Gastroesophageal sphincter (tissue), 4 donors: ENCODE data around the gene NDRG3. TPM values are rescaled to one million over a fixed set of nuclear protein-coding genes. Genes with fewer than 3 reads are reported as not detected.

Source experiments
- ATAC-seq: fragments of 150-250 bp; one replicate; pipeline ENCODE4 v1.9.1; 2016; ENCODE audit warnings: mild to moderate bottlenecking, moderate library complexity
- H3K27ac ChIP-seq, 4 donors: fragments of 200-600 bp; sonication (generic) in 3 of 4; 1 replicate in 3 of 4; 2 replicates in 1 of 4; pipeline ENCODE4 v1.5.1; 2016 to 2019
- H3K27me3 ChIP-seq: fragments of 200-600 bp; sonication (generic); one replicate; pipeline ENCODE4 v1.5.1; 2019
- H3K36me3 ChIP-seq, 2 donors: fragments of 200-600 bp; sonication (generic); one replicate each; pipeline ENCODE4 v1.5.1; 2019; ENCODE audit warnings: control low read depth in 1 of 2
- H3K4me1 ChIP-seq, 3 donors: fragments of 200-600 bp; sonication (generic); 1 replicate in 2 of 3; 2 replicates in 1 of 3; pipeline ENCODE4 v1.5.1; 2016 to 2019; ENCODE audit warnings: control low read depth in 2 of 3
- H3K4me3 ChIP-seq, 2 donors: fragments of 200-600 bp; sonication (generic); one replicate each; pipeline ENCODE4 v1.5.1; 2019; ENCODE audit warnings: mild to moderate bottlenecking in 1 of 2, moderate library complexity in 1 of 2
- H3K9me3 ChIP-seq, 3 donors: fragments of 200-600 bp; sonication (generic); one replicate each; pipeline ENCODE4 v1.5.1; 2017 to 2019; ENCODE audit warnings: control low read depth in 2 of 3
- CTCF ChIP-seq, 4 experiments: fragments of 200-600 bp in 2 of 4; fragments of 450-650 bp in 2 of 4; sonication (generic) in 1 of 4; IDR thresholded peaks; one replicate each; pipeline ENCODE4 v1.5.1; 2017 to 2019; ENCODE audit warnings: antibody characterized with exemption in 4 of 4, mild to moderate bottlenecking in 2 of 4, moderate library complexity in 2 of 4
- EP300 ChIP-seq: sonication (generic); formaldehyde crosslinking; IDR thresholded peaks from one replicate; pipeline ENCODE4 v1.6.1; 2017; ENCODE audit warnings: antibody characterized with exemption, mild to moderate bottlenecking
- POLR2A ChIP-seq, 2 donors: fragments of 450-650 bp; IDR thresholded peaks; one replicate each; pipeline ENCODE4 v1.6.1; 2017; ENCODE audit warnings: antibody characterized with exemption in 2 of 2, mild to moderate bottlenecking in 2 of 2, moderate library complexity in 1 of 2
- POLR2AphosphoS5 ChIP-seq: sonication (generic); formaldehyde crosslinking; IDR thresholded peaks from one replicate; pipeline ENCODE4 v1.6.1; 2017; ENCODE audit warnings: antibody characterized with exemption
- WGBS, 2 donors: methylation state at CpG; one replicate each; pipeline ENCODE4 v1.1.5; 2018; ENCODE audit warnings: low coverage in 1 of 2; 5-methylcytosine and 5-hydroxymethylcytosine counted together
- total RNA-seq, 4 donors: library from RNA; depleted of rRNA; stranded (reverse); fragments of >200 nt; gene quantifications; one replicate each; pipeline ENCODE4 v1.1.0, GENCODE V29; 2016

Gene NDRG3
- total RNA-seq, 4 donors from 2014 or later, result 13.3 to 37.1 (median 26.0) TPM

GRCh38 chr20:36744243-36744642 is 1.6 kb downstream of the NDRG3 start:
- Histone ChIP-seq H3K4me1 (peaks cover 0 to 22% (median 0%) of the 10 kb centered on the region in 3 donors), H3K9me3 (no peaks in the 10 kb centered on the region), H3K36me3 (no peaks in the 10 kb centered on the region), H3K27ac (peak overlapping the region in 2 of 4 donors; percentile 66 to 83), H3K27me3 (no peaks in the 10 kb centered on the region), H3K4me3 (no peak overlapping the region)
- 58 to 72% methylated on average over 4 of the region's 4 CpGs for WGBS, 2 donors
- ATAC-seq, result no peak
- TF ChIP-seq POLR2A (IDR thresholded peaks at IDR 0.05) (no peak), EP300 (no peak), CTCF (IDR thresholded peaks at IDR 0.05) (no peak), POLR2AphosphoS5 (no peak)

- Histone ChIP-seq H3K27ac (no peak overlapping the region), H3K4me1 (peaks cover 0 to 22% (median 0%) of the 10 kb centered on the region in 3 donors), H3K27me3 (no peaks in the 10 kb centered on the region), H3K4me3 (no peak overlapping the region), H3K9me3 (no peaks in the 10 kb centered on the region), H3K36me3 (no peaks in the 10 kb centered on the region)
- WGBS, 2 donors, result 89 to 100% methylated on average over 2 of the region's 2 CpGs
- no peak for ATAC-seq
- no peak for TF ChIP-seq EP300
- TF ChIP-seq CTCF (IDR thresholded peaks at IDR 0.05), result no peak
- TF ChIP-seq POLR2AphosphoS5, result no peak
- no peak for TF ChIP-seq POLR2A (IDR thresholded peaks at IDR 0.05)
These were observed 3.3 kb downstream of the NDRG3 start for GRCh38 chr20:36742558-36742957.

- H3K27ac ChIP-seq, result no peak overlapping the region
- H3K27me3 ChIP-seq, result no peaks in the 10 kb centered on the region
- ATAC-seq, result no peak
- no peak for TF ChIP-seq CTCF (IDR thresholded peaks at IDR 0.05)
- no peak for TF ChIP-seq POLR2A (IDR thresholded peaks at IDR 0.05)
- no peak for TF ChIP-seq EP300
- no peak for TF ChIP-seq POLR2AphosphoS5
- no peak overlapping the region for H3K4me3 ChIP-seq
- 64 to 75% methylated on average over 4 of the region's 4 CpGs for WGBS, 2 donors
- H3K9me3 ChIP-seq, result no peaks in the 10 kb centered on the region
- peaks cover 0 to 24% (median 0%) of the 10 kb centered on the region in 3 donors for H3K4me1 ChIP-seq
- H3K36me3 ChIP-seq, result no peaks in the 10 kb centered on the region
These were observed 4.8 kb downstream of the NDRG3 start for GRCh38 chr20:36741072-36741471.

GRCh38 chr20:36737183-36737499 is 8.7 kb downstream of the NDRG3 start:
- TF ChIP-seq POLR2AphosphoS5 (no peak), CTCF (IDR thresholded peaks at IDR 0.05) (no peak)
- H3K36me3 ChIP-seq, result no peaks in the 10 kb centered on the region
- peak overlapping the region in 1 of 4 donors; percentile 12 for H3K27ac ChIP-seq
- H3K4me1 ChIP-seq, result peaks cover 0 to 10% (median 0%) of the 10 kb centered on the region in 3 donors
- 83 to 100% methylated on average over 4 of the region's 6 CpGs for WGBS, 2 donors
- H3K9me3 ChIP-seq, result no peaks in the 10 kb centered on the region
- no peak for ATAC-seq
- no peak overlapping the region for H3K4me3 ChIP-seq
- no peaks in the 10 kb centered on the region for H3K27me3 ChIP-seq

GRCh38 chr20:36736451-36737182 is 9.3 kb downstream of the NDRG3 start:
- no peak for ATAC-seq
- Histone ChIP-seq H3K36me3 (no peaks in the 10 kb centered on the region), H3K27me3 (no peaks in the 10 kb centered on the region), H3K4me3 (no peak overlapping the region), H3K27ac (peak overlapping the region in 1 of 4 donors; percentile 12), H3K9me3 (no peaks in the 10 kb centered on the region), H3K4me1 (peaks cover 0 to 10% (median 0%) of the 10 kb centered on the region in 3 donors)
- no peak for TF ChIP-seq EP300
- TF ChIP-seq POLR2AphosphoS5, result no peak
- TF ChIP-seq POLR2A (IDR thresholded peaks at IDR 0.05), result no peak
- no peak for TF ChIP-seq CTCF (IDR thresholded peaks at IDR 0.05)
- WGBS, 2 donors, result 38 to 74% methylated on average over 1 to 3 of the region's 3 CpGs
